Endothelial cell of umbilical vein (primary cell): ENCODE measurements around the gene MMP8. TPM values are rescaled to one million over a fixed set of nuclear protein-coding genes. Genes with fewer than 3 reads are reported as not detected.

Experiments used
- BruUV-seq: library from RNA; stranded (reverse); fragments of 400-500 nt; replicated peaks from 2 replicates; lab custom pipeline; 2021; lab: Mats Ljungman, UMichigan
- CTCF ChIA-PET: fragments of 300-600, 350-600 bp; sonication (Branson Sonifier 250); formaldehyde crosslinking; loops from one replicate; lab custom pipeline; 2021; ENCODE audit warnings: antibody characterized with exemption, inconsistent platforms; lab: Charles Lee
- POLR2A ChIA-PET: fragments of 300-600, 350-600 bp; sonication (Branson Sonifier 250); formaldehyde crosslinking; loops from one replicate; lab custom pipeline; 2021; ENCODE audit warnings: antibody characterized with exemption, inconsistent platforms; lab: Charles Lee
- DNase-seq: peaks from one replicate; pipeline ENCODE4 v3.0.0-alpha.2; 2011; ENCODE audit warnings: low read depth, low spot score
- FAIRE-seq: peaks from 2 replicates; lab custom pipeline; 2011; peaks lifted over from hg19 to GRCh38; lab: Jason Lieb, UNC
- H2AFZ ChIP-seq: 2 replicates; pipeline ENCODE4 v1.6.0; 2012; ENCODE audit warnings: low read depth, low read length, control low read depth, inconsistent platforms
- H3K27ac ChIP-seq: 2 replicates; pipeline ENCODE4 v1.5.1; 2011; ENCODE audit warnings: low read depth, mild to moderate bottlenecking, control low read depth, low read length, moderate library complexity; ENCODE audit not compliant: insufficient read depth
- H3K27me3 ChIP-seq, 2 experiments: 2 replicates each; pipeline versions ENCODE4 v1.6.0 to v1.6.1; 2011; ENCODE audit warnings: low read length in 2 of 2, mixed read lengths in 1 of 2; ENCODE audit not compliant: control insufficient read depth in 2 of 2, insufficient read depth in 2 of 2
- H3K36me3 ChIP-seq, 2 experiments: 2 replicates in 1 of 2; 3 replicates in 1 of 2; pipeline ENCODE4 v1.5.1; 2011; ENCODE audit warnings: low read length in 2 of 2, mild to moderate bottlenecking in 1 of 2, moderate library complexity in 1 of 2; ENCODE audit not compliant: control insufficient read depth in 2 of 2, insufficient read depth in 2 of 2; ENCODE audit errors: extremely low read depth in 1 of 2
- H3K4me1 ChIP-seq: 3 replicates; pipeline ENCODE4 v1.5.1; 2011; ENCODE audit warnings: mild to moderate bottlenecking, low read length; ENCODE audit not compliant: control insufficient read depth, insufficient read depth; ENCODE audit errors: extremely low read depth
- H3K4me2 ChIP-seq: 2 replicates; pipeline ENCODE4 v1.6.1; 2011; ENCODE audit warnings: low read length, control low read depth, mixed read lengths; ENCODE audit not compliant: insufficient read depth
- H3K4me3 ChIP-seq, 3 experiments: fragments of 200-600 bp in 1 of 3; sonication (generic), shearing (Covaris generic) in 1 of 3; replicated peaks in 1 of 3; 2 replicates each; pipeline ENCODE4 v1.5.1; 2011 to 2016; ENCODE audit warnings: control low read depth in 3 of 3, low read length in 3 of 3, mild to moderate bottlenecking in 2 of 3, inconsistent platforms in 1 of 3, low read depth in 1 of 3, moderate library complexity in 1 of 3; ENCODE audit not compliant: insufficient read depth in 1 of 3
- H3K79me2 ChIP-seq: 2 replicates; pipeline ENCODE4 v1.6.0; 2012; ENCODE audit warnings: low read length, inconsistent platforms; ENCODE audit not compliant: control insufficient read depth, insufficient read depth
- H3K9ac ChIP-seq: replicated peaks from 2 replicates; pipeline ENCODE3; 2011; ENCODE audit warnings: low read length, control low read depth; ENCODE audit not compliant: insufficient read depth; ENCODE audit errors: extremely low read depth
- H3K9me1 ChIP-seq: replicated peaks from 3 replicates; pipeline ENCODE4 v1.6.0; 2011; ENCODE audit warnings: mild to moderate bottlenecking, low read length; ENCODE audit not compliant: control insufficient read depth, insufficient read depth; ENCODE audit errors: extremely low read depth
- H3K9me3 ChIP-seq: replicated peaks from 2 replicates; pipeline ENCODE4 v1.5.1; 2012; ENCODE audit warnings: low read length, inconsistent platforms; ENCODE audit not compliant: control insufficient read depth, insufficient read depth
- H4K20me1 ChIP-seq: replicated peaks from 2 replicates; pipeline ENCODE3; 2011; ENCODE audit warnings: mild to moderate bottlenecking, low read length; ENCODE audit not compliant: control insufficient read depth, insufficient read depth; ENCODE audit errors: extremely low read depth
- EZH2 ChIP-seq: IDR thresholded peaks from 2 replicates; pipeline ENCODE4 v1.6.1; 2012; ENCODE audit warnings: borderline replicate concordance, low read depth, mild to moderate bottlenecking, moderate library complexity, low read length, inconsistent platforms; ENCODE audit not compliant: severe bottlenecking
- FOS ChIP-seq: IDR thresholded peaks from 2 replicates; pipeline ENCODE4 v1.6.1; 2011; ENCODE audit warnings: mild to moderate bottlenecking, low read length, moderate library complexity, borderline replicate concordance; ENCODE audit not compliant: insufficient read depth
- JUN ChIP-seq: IDR thresholded peaks from 2 replicates; pipeline ENCODE4 v1.6.1; 2011; ENCODE audit warnings: borderline replicate concordance, low read depth; ENCODE audit not compliant: insufficient read length, insufficient read depth
- MYC ChIP-seq: IDR thresholded peaks from one replicate; pipeline ENCODE4 v1.6.1; 2011; ENCODE audit warnings: mild to moderate bottlenecking, low read depth, low read length
- POLR2A ChIP-seq: IDR thresholded peaks from 2 replicates; pipeline ENCODE4 v1.6.1; 2012; ENCODE audit warnings: low read depth, mild to moderate bottlenecking, control low read depth, low read length
- POLR2AphosphoS5 ChIP-seq: IDR thresholded peaks from 2 replicates; pipeline ENCODE4 v1.6.1; 2012; ENCODE audit warnings: low read depth, mild to moderate bottlenecking, control low read depth, low read length, moderate library complexity; ENCODE audit not compliant: insufficient read depth
- dilution Hi-C: fragments of 300-500 bp; cut with MboI; formaldehyde crosslinking; loops from one replicate; pipeline ENCODE4 v1.15.0; 2019; ENCODE audit warnings: low sequenced_read_pairs; ENCODE audit not compliant: extremely low pct_ligation_motif_present
- intact Hi-C: fragments of 100-400 bp; cut with micrococcal nuclease; formaldehyde crosslinking; loops from one replicate; pipeline ENCODE4 v1.10.0; 2022
- polyA plus RNA-seq, 4 experiments: library from polyadenylated mRNA; depleted of rRNA in 3 of 4; stranded (reverse) in 3 of 4; unstranded in 1 of 4; fragments of >200 nt; gene quantifications; 2 replicates each; pipeline versions ENCODE4 v1.2.1 to v1.2.3, GENCODE V29; 2011 to 2012; ENCODE audit warnings: missing spikeins in 1 of 4
- total RNA-seq: library from RNA; stranded (reverse); gene quantifications from 2 replicates; pipeline ENCODE4 v1.2.3, GENCODE V29; 2021
- TF ChIP-seq, protein P1 (sequence below), 2 donors: IDR thresholded peaks; 1 replicate in 1 of 2; 2 replicates in 1 of 2; pipeline ENCODE4 v1.5.1; 2011; ENCODE audit warnings: low read length in 2 of 2, mild to moderate bottlenecking in 2 of 2, moderate library complexity in 2 of 2, control low read depth in 1 of 2, inconsistent platforms in 1 of 2, low read depth in 1 of 2; ENCODE audit not compliant: insufficient read depth in 1 of 2; ENCODE audit errors: extremely low read depth in 1 of 2
- TF ChIP-seq, protein P2 (sequence below): IDR thresholded peaks from 2 replicates; pipeline ENCODE4 v1.6.1; 2011; ENCODE audit not compliant: insufficient read depth, insufficient read length

MMP8 gene
- total and polyA plus RNA-seq, 2 donors (not counting 3 experiments of a cell fraction or from before 2014, with no cell fraction given), result not detected

DNA sequence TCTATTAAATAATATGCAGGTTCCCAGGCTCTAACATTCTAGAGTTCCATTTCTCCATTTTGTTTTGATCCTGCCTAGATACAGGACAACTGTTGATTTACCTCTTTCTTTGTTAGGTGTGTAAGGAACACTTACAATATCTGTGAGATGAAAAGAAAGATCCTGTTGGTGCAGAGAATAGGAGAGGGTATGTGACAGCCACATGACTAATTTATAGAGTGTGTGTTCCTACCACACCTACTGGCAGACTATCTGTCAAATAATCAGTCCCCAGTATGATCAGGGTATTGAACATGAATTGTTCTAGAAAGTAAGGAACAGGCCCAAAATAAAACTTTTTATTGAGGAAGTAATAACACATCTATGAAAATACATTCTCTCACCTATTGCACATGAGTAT lies 45.4 kb upstream of the MMP8 start:
- no peaks in the 10 kb centered on the region for H3K9me1 ChIP-seq
- dilution Hi-C loops, result no loop called here
- no peak overlapping the region for H3K9ac ChIP-seq
- H2AFZ ChIP-seq, result no peak overlapping the region
- H3K4me2 ChIP-seq, result no peak overlapping the region
- H3K4me3 ChIP-seq, result no peak overlapping the region
- TF ChIP-seq, protein P1, sequence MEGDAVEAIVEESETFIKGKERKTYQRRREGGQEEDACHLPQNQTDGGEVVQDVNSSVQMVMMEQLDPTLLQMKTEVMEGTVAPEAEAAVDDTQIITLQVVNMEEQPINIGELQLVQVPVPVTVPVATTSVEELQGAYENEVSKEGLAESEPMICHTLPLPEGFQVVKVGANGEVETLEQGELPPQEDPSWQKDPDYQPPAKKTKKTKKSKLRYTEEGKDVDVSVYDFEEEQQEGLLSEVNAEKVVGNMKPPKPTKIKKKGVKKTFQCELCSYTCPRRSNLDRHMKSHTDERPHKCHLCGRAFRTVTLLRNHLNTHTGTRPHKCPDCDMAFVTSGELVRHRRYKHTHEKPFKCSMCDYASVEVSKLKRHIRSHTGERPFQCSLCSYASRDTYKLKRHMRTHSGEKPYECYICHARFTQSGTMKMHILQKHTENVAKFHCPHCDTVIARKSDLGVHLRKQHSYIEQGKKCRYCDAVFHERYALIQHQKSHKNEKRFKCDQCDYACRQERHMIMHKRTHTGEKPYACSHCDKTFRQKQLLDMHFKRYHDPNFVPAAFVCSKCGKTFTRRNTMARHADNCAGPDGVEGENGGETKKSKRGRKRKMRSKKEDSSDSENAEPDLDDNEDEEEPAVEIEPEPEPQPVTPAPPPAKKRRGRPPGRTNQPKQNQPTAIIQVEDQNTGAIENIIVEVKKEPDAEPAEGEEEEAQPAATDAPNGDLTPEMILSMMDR (IDR thresholded peaks at IDR 0.05; ENCODE audit: extremely low read depth in 1 of 2, insufficient read depth in 1 of 2, low read depth in 1 of 2, low read length in 2 of 2), result no peak
- TF ChIP-seq POLR2A (no peak), FOS (no peak), POLR2AphosphoS5 (no peak), EZH2 (no peak)
- TF ChIP-seq, protein P2, sequence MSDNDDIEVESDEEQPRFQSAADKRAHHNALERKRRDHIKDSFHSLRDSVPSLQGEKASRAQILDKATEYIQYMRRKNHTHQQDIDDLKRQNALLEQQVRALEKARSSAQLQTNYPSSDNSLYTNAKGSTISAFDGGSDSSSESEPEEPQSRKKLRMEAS, result no peak
- no peaks in the 10 kb centered on the region for H3K79me2 ChIP-seq
- H4K20me1 ChIP-seq, result no peaks in the 10 kb centered on the region
- CTCF ChIA-PET, result interaction anchor here (2.7 kb wide), 1 partner anchor 10 kb away, joined by 15 read pairs; the partner anchor contains the start of gene MMP10
- no peaks in the 10 kb centered on the region for H3K9me3 ChIP-seq
- POLR2A ChIA-PET, result no interaction called here
- H3K27me3 ChIP-seq, result no peaks in the 10 kb centered on the region
- BruUV-seq, result no TSS peak
- H3K36me3 ChIP-seq, result no peaks in the 10 kb centered on the region
- DNase-seq (no peak), FAIRE-seq (no peak)
- no peak overlapping the region for H3K27ac ChIP-seq
- peaks cover 12% of the 10 kb centered on the region for H3K4me1 ChIP-seq
- intact Hi-C loops, result no loop called here

DNA sequence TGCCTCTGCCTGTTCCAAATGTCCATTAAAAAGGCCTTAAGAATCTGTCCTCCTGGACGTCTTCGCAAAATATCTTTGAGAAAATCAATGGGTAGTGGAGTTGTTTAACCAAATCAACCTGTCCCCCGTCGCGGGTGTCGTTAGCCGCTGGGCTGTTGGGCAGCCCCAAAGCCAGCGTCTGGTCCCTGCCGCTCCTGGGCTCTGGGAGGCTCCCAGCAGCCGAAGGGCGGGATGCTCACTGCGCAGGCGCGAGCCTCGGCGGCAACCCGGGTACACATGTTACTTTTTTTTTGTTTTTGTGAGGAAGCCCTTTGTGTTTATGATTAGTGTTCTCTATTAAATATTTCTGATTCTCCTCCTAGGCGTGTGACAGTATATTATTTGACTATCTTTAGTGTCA lies 43.0 kb upstream of the MMP8 start:
- H3K27me3 ChIP-seq, result no peaks in the 10 kb centered on the region
- peaks cover 22% of the 10 kb centered on the region for H3K4me1 ChIP-seq
- H3K4me3 ChIP-seq, result no peak overlapping the region
- FAIRE-seq (no peak), DNase-seq (no peak)
- H3K9me3 ChIP-seq, result no peaks in the 10 kb centered on the region
- ChIA-PET CTCF (no interaction called here), POLR2A (no interaction called here)
- H3K27ac ChIP-seq, result no peak overlapping the region
- no peaks in the 10 kb centered on the region for H3K9me1 ChIP-seq
- BruUV-seq, result no TSS peak
- TF ChIP-seq POLR2A (no peak), POLR2AphosphoS5 (no peak), FOS (no peak), MYC (no peak), JUN (no peak)
- no peak overlapping the region for H3K9ac ChIP-seq
- intact Hi-C loops (loop anchor here (10.0 kb wide), 1 partner anchor 853 kb away; the partner anchor contains the start of genes ANGPTL5 and CEP126), dilution Hi-C loops (no loop called here)
- H3K36me3 ChIP-seq, result no peaks in the 10 kb centered on the region
- no peaks in the 10 kb centered on the region for H4K20me1 ChIP-seq
- H3K79me2 ChIP-seq, result no peaks in the 10 kb centered on the region
- H3K4me2 ChIP-seq, result no peak overlapping the region
- H2AFZ ChIP-seq, result no peak overlapping the region
